Cardiac septum (tissue), 1 donor: ENCODE results near the gene FAM50A. TPM values are rescaled to one million over a fixed set of nuclear protein-coding genes. Genes with fewer than 3 reads are reported as not detected.

Source experiments
- DNase-seq: peaks from one replicate; pipeline ENCODE4 v3.0.0-alpha.2; 2020; ENCODE audit warnings: low spot score
- intact Hi-C: fragments of 100-400 bp; cut with DNase I; formaldehyde crosslinking; loops from one replicate; pipeline ENCODE4 v1.14.0; 2022
- total RNA-seq: library from RNA; stranded (reverse); fragmentation: NEBNext Ultra II Directional; extraction: Animal tissue kit (Norgen Biotek cat#: 25700); gene quantifications from one replicate; pipeline ENCODE4 v1.2.1, GENCODE V29; 2021
- donor health status: DM: no; HTN: no; CAD: no.

FAM50A gene
- total RNA-seq, 1 donor from 2014 or later: 43.7 TPM

GRCh38 chrX:154472685-154473632 lies 29.0 kb downstream of the FAM50A start:
- DNase-seq: no peak
- intact Hi-C loops: no loop called here

DNA sequence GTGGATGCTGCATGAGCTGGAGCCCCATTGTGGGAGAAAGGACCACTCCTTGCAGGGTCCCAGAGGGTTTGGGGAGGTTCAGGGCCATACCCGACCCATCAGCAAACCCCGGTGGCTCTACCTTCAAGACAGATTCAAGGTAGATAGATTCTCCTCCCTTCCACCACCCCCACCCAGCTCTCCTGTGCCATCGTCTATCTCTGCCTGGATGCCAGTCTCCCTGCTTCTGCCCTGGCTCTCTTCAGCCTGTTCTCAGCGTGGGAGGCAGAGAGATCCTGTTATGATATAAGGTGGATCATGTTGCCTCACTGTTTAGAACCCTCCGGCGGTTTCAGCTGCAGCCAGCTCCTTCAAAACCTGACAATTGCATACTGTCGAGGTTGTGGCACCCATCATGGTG lies 29.7 kb downstream of the FAM50A start:
- intact Hi-C loops: no loop called here
- no peak for DNase-seq

- DNase-seq: no peak
- intact Hi-C loops: no loop called here
Measured at GRCh38 chrX:154476821-154477220, 32.9 kb downstream of the FAM50A start.

- intact Hi-C loops: loop anchor here (2.0 kb wide), 1 partner anchor 33 kb away; the partner anchor contains the start of gene FAM50A
Measured at GRCh38 chrX:154477891-154478477, 34.0 kb downstream of the FAM50A start.

GRCh38 chrX:154478728-154479622 lies 35.0 kb downstream of the FAM50A start, which contains the start of gene LAGE3:
TSS of gene LAGE3 (minus strand) at chrX:154479281. CDS start at chrX:154478915, 366 bp downstream.
- peak; percentile 97 for DNase-seq
- intact Hi-C loops: loop anchor here (2.0 kb wide), 1 partner anchor 34 kb away; the partner anchor contains the start of gene FAM50A

More at GRCh38 chrX:154477891-154478477, 34.0 kb downstream of the FAM50A start:
- no peak for DNase-seq

DNA sequence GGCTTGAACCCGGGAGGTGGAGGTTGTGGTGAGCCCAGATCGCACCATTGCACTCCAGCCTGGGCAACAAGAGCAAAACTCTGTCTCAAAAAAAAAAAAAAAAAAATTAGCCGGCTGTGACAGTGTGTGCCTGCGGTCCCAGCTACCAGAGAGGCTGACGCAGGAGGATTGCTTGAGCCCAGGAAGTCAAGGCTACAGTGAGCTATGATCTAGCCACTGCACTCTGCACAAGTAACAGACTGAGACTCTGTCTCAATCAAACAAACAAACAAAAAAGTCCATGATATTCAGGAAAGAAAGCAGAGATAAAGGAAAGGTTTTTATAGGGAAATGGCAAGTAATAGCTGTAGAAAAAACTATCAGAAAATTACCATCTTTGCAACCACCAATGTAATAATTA lies 37.3 kb downstream of the FAM50A start:
- intact Hi-C loops: no loop called here
- no peak for DNase-seq

DNA sequence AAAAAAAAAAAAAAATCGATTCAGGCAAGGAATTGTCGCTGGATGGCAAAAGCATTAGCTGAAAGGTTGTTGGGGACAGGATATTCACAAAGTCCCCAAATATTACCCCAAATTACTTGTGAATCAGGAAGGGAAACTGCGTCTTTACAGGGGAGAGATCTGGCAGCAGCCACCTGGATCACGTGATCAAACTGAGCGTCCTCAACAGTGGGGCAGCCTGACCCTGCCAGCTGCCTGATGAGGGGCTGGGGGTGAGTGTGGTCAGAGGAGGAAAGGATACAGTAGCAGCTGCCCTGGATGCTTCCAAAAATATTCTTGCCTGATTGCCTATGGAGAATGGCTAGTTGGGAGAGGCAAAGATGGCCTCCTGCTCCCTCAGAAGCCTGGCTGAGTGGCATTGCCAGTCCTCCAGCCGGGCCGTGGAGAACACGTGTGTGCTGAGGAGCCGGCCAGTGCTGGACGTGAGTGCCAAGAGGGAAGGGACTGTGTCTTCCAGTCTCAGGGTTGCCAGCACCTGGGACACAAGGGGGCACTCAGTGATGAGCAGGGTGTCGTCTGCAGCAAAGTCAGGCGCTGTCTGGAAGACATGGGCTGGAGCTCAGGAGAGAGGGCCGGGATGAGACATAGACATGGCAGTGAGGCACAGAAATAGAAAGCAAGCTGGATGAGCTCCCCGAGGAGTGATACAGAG lies 38.1 kb downstream of the FAM50A start:
- no peak for DNase-seq
- intact Hi-C loops: no loop called here

- no peak for DNase-seq
- intact Hi-C loops: no loop called here
Measured at GRCh38 chrX:154482786-154483185, 38.8 kb downstream of the FAM50A start.

DNA sequence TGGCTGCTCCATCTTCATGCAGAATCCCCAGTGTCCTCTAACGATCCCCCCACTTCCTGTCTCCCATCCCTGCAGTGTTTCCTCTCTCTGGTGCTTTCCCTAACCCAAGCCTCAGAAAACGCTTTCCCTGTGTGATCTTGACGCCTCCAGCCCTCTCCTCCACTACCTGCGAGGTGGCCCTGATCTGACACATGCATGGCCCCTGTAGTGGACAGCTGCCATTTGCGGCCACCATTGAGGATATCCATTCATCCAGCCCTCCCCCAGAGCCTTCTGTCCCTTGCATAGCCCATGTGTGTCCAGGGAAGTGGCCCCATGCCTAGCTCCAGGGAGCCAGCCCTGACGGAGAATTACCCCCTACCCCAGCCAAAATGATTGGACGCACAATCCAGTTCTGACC lies 39.4 kb downstream of the FAM50A start:
- intact Hi-C loops: no loop called here
- DNase-seq: no peak

DNA sequence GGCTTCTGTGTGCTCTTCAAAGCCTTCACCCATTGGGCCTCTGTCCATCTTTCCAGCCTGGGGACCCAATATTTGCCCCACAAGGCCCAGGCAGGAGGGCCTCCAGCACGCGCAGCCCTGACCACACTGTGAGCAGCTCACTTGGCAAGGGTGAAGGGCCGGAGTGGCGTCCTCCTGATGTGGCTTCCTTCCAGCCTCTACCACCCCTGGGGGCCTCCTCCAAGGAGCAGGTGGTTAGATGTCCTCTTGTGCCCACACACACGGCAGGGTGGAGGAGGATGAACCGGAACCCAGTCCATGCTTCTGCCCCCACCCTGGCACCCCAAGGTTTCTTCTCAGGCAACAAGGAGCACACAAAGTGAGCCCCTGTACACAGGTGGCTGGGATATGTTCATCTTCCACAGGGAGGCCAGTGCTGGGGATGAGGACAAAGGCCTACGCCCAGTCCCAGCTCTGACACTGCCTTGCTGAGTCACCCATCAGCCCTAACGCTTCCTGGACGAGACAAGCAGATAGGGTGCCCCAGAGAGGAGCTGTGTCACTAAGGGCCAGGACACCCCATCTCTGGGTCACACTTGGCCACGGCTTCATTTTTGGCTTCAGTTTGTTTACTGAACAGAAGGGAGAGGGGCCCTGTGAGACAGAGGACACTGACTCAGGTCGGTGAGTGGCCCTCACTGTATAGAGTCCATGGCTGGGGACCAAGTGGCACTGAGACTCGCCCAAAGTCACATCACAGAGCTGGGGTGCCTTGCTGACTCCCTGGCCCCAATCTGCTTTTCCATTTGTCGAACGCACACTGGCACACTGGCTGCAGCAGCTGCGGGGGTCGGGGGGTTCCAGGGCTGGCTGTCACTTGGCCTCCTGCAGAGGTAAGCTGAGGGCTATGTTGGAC lies 40.6 kb downstream of the FAM50A start:
- intact Hi-C loops: loop anchor here (5.0 kb wide), 1 partner anchor 47 kb away; the partner anchor contains the start of gene GDI1

DNA sequence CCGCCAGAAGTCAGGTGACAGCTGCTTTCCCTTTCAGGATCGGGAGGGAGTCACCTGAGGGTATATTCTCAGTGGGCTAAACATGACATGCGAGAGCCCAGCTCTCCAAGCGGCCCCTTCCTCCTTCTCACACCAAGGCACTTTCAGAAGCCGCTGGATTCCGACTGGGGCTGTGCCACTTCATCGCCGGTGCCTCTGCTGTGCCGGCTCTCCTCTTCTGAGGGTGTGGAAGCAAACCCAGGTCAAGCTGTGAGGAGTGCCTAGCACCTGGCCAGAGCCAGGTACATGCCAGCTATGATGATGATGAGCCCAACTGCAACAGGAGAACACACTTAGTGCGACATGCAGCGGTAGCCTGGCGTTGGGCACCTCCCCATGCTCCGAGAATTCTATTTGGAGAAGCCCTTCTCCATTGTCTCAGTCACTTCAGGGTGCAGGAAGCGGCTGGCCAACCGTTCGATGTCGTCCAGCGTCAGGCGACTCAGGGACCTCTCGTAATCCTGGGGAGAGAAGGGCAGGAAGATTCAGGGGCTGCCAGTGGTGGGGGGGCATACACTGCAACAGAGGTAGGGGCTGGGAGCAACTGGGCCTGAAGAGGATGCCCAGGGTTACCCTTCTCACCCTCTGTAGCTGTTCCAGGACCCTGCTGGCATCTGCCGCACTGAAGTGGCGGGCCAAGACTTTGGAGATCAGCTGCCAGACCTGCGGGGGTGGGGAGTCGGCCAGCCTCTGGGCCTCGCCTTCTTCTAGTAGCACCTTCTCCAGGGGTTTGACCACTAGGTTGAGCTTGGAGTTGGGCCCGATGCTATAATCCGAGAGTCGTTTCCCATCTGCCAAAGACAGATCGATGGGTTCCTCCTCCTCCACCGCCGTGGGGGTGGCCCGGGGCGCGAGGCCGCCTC lies 41.5 kb downstream of the FAM50A start:
- DNase-seq: no peak
- intact Hi-C loops: loop anchor here (5.0 kb wide), 1 partner anchor 48 kb away; the partner anchor contains the start of gene GDI1

More for the DNA sequence above, 40.6 kb downstream of the FAM50A start:
- no peak for DNase-seq

DNA sequence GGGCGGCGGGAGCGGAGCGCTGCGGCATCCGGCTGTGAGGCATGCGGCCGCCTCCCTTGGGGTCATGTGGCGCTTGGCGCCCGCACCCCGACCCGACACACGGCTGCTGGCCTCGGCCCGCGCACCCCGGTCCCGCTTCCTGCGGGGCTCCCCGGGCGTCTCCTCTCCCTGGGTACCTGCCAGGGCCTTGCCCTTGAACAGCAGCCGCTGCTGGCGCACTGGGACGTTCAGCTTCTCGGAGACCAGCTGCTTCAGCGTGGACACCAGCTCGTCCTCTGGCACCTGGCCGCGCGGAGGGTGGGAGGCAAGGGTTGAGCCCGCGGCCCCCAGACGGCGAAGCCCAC lies 42.1 kb downstream of the FAM50A start:
- intact Hi-C loops: loop anchor here (5.0 kb wide), 1 partner anchor 49 kb away; the partner anchor contains the start of gene GDI1
- no peak for DNase-seq

GRCh38 chrX:154486396-154487207 lies 42.7 kb downstream of the FAM50A start, which contains the start of gene UBL4A:
TSS of gene UBL4A (minus strand) at chrX:154486615. CDS start at chrX:154486584, 31 bp downstream.
- intact Hi-C loops: loop anchor here (5.0 kb wide), 1 partner anchor 49 kb away; the partner anchor contains the start of gene GDI1
- DNase-seq: peak; percentile 81

DNA sequence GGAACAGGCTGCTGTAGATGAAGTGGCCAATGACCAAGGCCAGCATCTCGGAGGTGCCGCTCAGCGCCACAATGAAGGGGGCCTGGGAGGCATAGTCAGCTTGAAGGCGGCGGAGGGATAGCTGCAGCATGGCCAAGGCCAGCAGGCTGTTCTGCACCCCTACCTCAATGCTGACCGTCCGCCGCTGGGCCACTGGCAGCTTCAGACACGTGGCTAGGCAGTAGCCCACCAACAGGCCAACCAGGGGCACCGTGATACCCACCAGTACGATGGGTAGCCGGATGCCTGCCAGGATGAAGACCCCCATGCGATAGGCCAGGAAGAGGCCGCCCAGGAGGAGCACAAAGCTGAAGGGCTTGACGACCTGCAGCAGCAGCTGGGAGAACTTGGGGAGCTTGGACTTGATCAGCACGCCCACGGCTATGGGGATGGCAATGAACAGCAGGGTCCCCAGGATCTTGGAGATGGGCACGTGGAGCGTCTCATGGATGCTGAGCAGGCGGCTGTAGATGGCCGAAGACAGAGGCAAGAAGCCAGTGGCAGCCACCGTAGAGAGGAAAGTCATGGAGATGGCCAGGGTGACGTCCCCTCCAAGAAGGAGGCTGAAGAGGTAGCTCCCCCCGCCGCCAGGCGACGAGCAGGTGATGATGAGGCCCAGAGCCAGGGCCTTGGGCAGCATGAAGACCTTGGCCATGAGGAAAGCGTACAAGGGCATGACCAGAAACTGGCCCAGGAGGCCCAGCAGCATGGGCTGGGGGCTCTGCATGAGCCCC lies 43.8 kb downstream of the FAM50A start:
- no peak for DNase-seq

More for the DNA sequence above, 43.8 kb downstream of the FAM50A start:
- intact Hi-C loops: loop anchor here (5.0 kb wide), 1 partner anchor 50 kb away; the partner anchor contains the start of gene GDI1
